Measurements from ENCODE around the gene SPSB3.

DNA sequence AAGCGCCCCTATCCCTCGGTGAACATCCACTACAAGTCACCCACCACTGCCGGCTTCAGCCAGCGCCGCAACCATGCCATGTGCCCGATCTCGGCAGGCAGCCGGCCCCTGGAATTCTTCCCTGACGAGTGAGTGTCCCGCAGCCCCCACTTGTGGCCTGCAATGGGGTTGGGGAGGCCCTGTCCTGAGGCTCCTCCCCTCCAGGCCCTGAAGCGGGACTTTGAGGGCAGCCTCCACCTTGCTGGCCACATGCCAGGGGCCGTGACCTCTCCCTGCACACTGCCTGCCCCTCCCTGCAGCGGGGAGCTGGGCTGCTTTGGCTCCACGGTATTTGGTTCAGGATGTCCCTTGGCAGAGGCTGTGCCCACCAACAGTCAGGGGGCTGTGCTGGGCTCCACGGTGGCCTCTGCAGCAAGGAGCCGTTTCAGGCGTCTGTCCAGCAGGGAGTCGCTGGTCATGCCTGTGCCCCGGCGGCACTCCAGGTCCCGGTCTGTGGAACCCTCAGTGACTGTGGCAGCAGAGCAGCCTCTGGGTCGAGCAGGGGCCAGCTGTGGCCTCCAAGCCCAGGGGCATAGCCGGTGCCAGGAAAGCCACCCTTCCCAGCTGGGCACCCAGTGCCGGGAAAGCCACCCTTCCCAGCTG, 19.4 kb downstream of the SPSB3 start:
- no peak for TF ChIP-seq EZH2 (IDR thresholded peaks at IDR 0.05; ENCODE audit: low read length)
- TF ChIP-seq, protein P1, sequence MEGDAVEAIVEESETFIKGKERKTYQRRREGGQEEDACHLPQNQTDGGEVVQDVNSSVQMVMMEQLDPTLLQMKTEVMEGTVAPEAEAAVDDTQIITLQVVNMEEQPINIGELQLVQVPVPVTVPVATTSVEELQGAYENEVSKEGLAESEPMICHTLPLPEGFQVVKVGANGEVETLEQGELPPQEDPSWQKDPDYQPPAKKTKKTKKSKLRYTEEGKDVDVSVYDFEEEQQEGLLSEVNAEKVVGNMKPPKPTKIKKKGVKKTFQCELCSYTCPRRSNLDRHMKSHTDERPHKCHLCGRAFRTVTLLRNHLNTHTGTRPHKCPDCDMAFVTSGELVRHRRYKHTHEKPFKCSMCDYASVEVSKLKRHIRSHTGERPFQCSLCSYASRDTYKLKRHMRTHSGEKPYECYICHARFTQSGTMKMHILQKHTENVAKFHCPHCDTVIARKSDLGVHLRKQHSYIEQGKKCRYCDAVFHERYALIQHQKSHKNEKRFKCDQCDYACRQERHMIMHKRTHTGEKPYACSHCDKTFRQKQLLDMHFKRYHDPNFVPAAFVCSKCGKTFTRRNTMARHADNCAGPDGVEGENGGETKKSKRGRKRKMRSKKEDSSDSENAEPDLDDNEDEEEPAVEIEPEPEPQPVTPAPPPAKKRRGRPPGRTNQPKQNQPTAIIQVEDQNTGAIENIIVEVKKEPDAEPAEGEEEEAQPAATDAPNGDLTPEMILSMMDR (optimal IDR thresholded peaks at IDR 0.05 in 1 of 3, IDR thresholded peaks at IDR 0.05 in 1 of 3, conservative IDR thresholded peaks at IDR 0.05 in 1 of 3; ENCODE audit: extremely low read depth in 1 of 3, insufficient read depth in 2 of 3, low read length in 3 of 3), result no peak
